Endothelial cell of umbilical vein (primary cell): ENCODE measurements around the gene LTO1. TPM values are rescaled to one million over a fixed set of nuclear protein-coding genes. Genes with fewer than 3 reads are reported as not detected.

Experiments
- BruUV-seq: library from RNA; stranded (reverse); fragments of 400-500 nt; replicated peaks from 2 replicates; lab custom pipeline; 2021; lab: Mats Ljungman, UMichigan
- CTCF ChIA-PET: fragments of 300-600, 350-600 bp; sonication (Branson Sonifier 250); formaldehyde crosslinking; loops from one replicate; lab custom pipeline; 2021; ENCODE audit warnings: antibody characterized with exemption, inconsistent platforms; lab: Charles Lee
- POLR2A ChIA-PET: fragments of 300-600, 350-600 bp; sonication (Branson Sonifier 250); formaldehyde crosslinking; loops from one replicate; lab custom pipeline; 2021; ENCODE audit warnings: antibody characterized with exemption, inconsistent platforms; lab: Charles Lee
- DNase-seq: peaks from one replicate; pipeline ENCODE4 v3.0.0-alpha.2; 2011; ENCODE audit warnings: low read depth, low spot score
- FAIRE-seq: peaks from 2 replicates; lab custom pipeline; 2011; peaks lifted over from hg19 to GRCh38; lab: Jason Lieb, UNC
- H2AFZ ChIP-seq: 2 replicates; pipeline ENCODE4 v1.6.0; 2012; ENCODE audit warnings: low read depth, low read length, control low read depth, inconsistent platforms
- H3K27ac ChIP-seq: 2 replicates; pipeline ENCODE4 v1.5.1; 2011; ENCODE audit warnings: low read depth, mild to moderate bottlenecking, control low read depth, low read length, moderate library complexity; ENCODE audit not compliant: insufficient read depth
- H3K27me3 ChIP-seq, 2 experiments: 2 replicates each; pipeline versions ENCODE4 v1.6.0 to v1.6.1; 2011; ENCODE audit warnings: low read length in 2 of 2, mixed read lengths in 1 of 2; ENCODE audit not compliant: control insufficient read depth in 2 of 2, insufficient read depth in 2 of 2
- H3K36me3 ChIP-seq, 2 experiments: 2 replicates in 1 of 2; 3 replicates in 1 of 2; pipeline ENCODE4 v1.5.1; 2011; ENCODE audit warnings: low read length in 2 of 2, mild to moderate bottlenecking in 1 of 2, moderate library complexity in 1 of 2; ENCODE audit not compliant: control insufficient read depth in 2 of 2, insufficient read depth in 2 of 2; ENCODE audit errors: extremely low read depth in 1 of 2
- H3K4me1 ChIP-seq: 3 replicates; pipeline ENCODE4 v1.5.1; 2011; ENCODE audit warnings: mild to moderate bottlenecking, low read length; ENCODE audit not compliant: control insufficient read depth, insufficient read depth; ENCODE audit errors: extremely low read depth
- H3K4me2 ChIP-seq: 2 replicates; pipeline ENCODE4 v1.6.1; 2011; ENCODE audit warnings: low read length, control low read depth, mixed read lengths; ENCODE audit not compliant: insufficient read depth
- H3K4me3 ChIP-seq, 3 experiments: fragments of 200-600 bp in 1 of 3; sonication (generic), shearing (Covaris generic) in 1 of 3; replicated peaks in 1 of 3; 2 replicates each; pipeline ENCODE4 v1.5.1; 2011 to 2016; ENCODE audit warnings: control low read depth in 3 of 3, low read length in 3 of 3, mild to moderate bottlenecking in 2 of 3, inconsistent platforms in 1 of 3, low read depth in 1 of 3, moderate library complexity in 1 of 3; ENCODE audit not compliant: insufficient read depth in 1 of 3
- H3K79me2 ChIP-seq: 2 replicates; pipeline ENCODE4 v1.6.0; 2012; ENCODE audit warnings: low read length, inconsistent platforms; ENCODE audit not compliant: control insufficient read depth, insufficient read depth
- H3K9ac ChIP-seq: replicated peaks from 2 replicates; pipeline ENCODE3; 2011; ENCODE audit warnings: low read length, control low read depth; ENCODE audit not compliant: insufficient read depth; ENCODE audit errors: extremely low read depth
- H3K9me1 ChIP-seq: replicated peaks from 3 replicates; pipeline ENCODE4 v1.6.0; 2011; ENCODE audit warnings: mild to moderate bottlenecking, low read length; ENCODE audit not compliant: control insufficient read depth, insufficient read depth; ENCODE audit errors: extremely low read depth
- H3K9me3 ChIP-seq: replicated peaks from 2 replicates; pipeline ENCODE4 v1.5.1; 2012; ENCODE audit warnings: low read length, inconsistent platforms; ENCODE audit not compliant: control insufficient read depth, insufficient read depth
- H4K20me1 ChIP-seq: replicated peaks from 2 replicates; pipeline ENCODE3; 2011; ENCODE audit warnings: mild to moderate bottlenecking, low read length; ENCODE audit not compliant: control insufficient read depth, insufficient read depth; ENCODE audit errors: extremely low read depth
- JUN ChIP-seq: IDR thresholded peaks from 2 replicates; pipeline ENCODE4 v1.6.1; 2011; ENCODE audit warnings: borderline replicate concordance, low read depth; ENCODE audit not compliant: insufficient read length, insufficient read depth
- MYC ChIP-seq: IDR thresholded peaks from one replicate; pipeline ENCODE4 v1.6.1; 2011; ENCODE audit warnings: mild to moderate bottlenecking, low read depth, low read length
- POLR2A ChIP-seq: IDR thresholded peaks from 2 replicates; pipeline ENCODE4 v1.6.1; 2012; ENCODE audit warnings: low read depth, mild to moderate bottlenecking, control low read depth, low read length
- dilution Hi-C: fragments of 300-500 bp; cut with MboI; formaldehyde crosslinking; loops from one replicate; pipeline ENCODE4 v1.15.0; 2019; ENCODE audit warnings: low sequenced_read_pairs; ENCODE audit not compliant: extremely low pct_ligation_motif_present
- intact Hi-C: fragments of 100-400 bp; cut with micrococcal nuclease; formaldehyde crosslinking; loops from one replicate; pipeline ENCODE4 v1.10.0; 2022
- polyA plus RNA-seq, 4 experiments: library from polyadenylated mRNA; depleted of rRNA in 3 of 4; stranded (reverse) in 3 of 4; unstranded in 1 of 4; fragments of >200 nt; gene quantifications; 2 replicates each; pipeline versions ENCODE4 v1.2.1 to v1.2.3, GENCODE V29; 2011 to 2012; ENCODE audit warnings: missing spikeins in 1 of 4
- total RNA-seq: library from RNA; stranded (reverse); gene quantifications from 2 replicates; pipeline ENCODE4 v1.2.3, GENCODE V29; 2021
- TF ChIP-seq, protein P1 (sequence below), 2 donors: IDR thresholded peaks; 1 replicate in 1 of 2; 2 replicates in 1 of 2; pipeline ENCODE4 v1.5.1; 2011; ENCODE audit warnings: low read length in 2 of 2, mild to moderate bottlenecking in 2 of 2, moderate library complexity in 2 of 2, control low read depth in 1 of 2, inconsistent platforms in 1 of 2, low read depth in 1 of 2; ENCODE audit not compliant: insufficient read depth in 1 of 2; ENCODE audit errors: extremely low read depth in 1 of 2

The LTO1 gene
- total and polyA plus RNA-seq, 2 donors (not counting 3 experiments of a cell fraction or from before 2014, with no cell fraction given), result 26.8 to 30.9 TPM

GRCh38 chr11:69659591-69659990 lies 15.6 kb downstream of the LTO1 start:
- FAIRE-seq (no peak), DNase-seq (no peak)
- intact Hi-C loops (loop anchor here (5.0 kb wide), 1 partner anchor 557 kb away; no protein-coding TSS in a partner anchor), dilution Hi-C loops (loop anchor here (25.0 kb wide), 1 partner anchor 547 kb away; no protein-coding TSS in a partner anchor)
- Histone ChIP-seq H3K9ac (no peak overlapping the region), H3K9me3 (no peaks in the 10 kb centered on the region), H3K79me2 (no peaks in the 10 kb centered on the region), H3K27me3 (no peaks in the 10 kb centered on the region), H4K20me1 (no peaks in the 10 kb centered on the region), H3K27ac (no peak overlapping the region), H3K4me2 (no peak overlapping the region), H3K36me3 (peaks cover 2 to 7% of the 10 kb centered on the region in 2 experiments), H3K4me1 (peaks cover 3% of the 10 kb centered on the region), H3K4me3 (no peak overlapping the region), H2AFZ (no peak overlapping the region), H3K9me1 (no peaks in the 10 kb centered on the region)
- POLR2A ChIA-PET, result no interaction called here
- BruUV-seq, result no TSS peak
- no peak for TF ChIP-seq JUN
- TF ChIP-seq POLR2A, result no peak
- TF ChIP-seq MYC, result no peak
- TF ChIP-seq, protein P1, sequence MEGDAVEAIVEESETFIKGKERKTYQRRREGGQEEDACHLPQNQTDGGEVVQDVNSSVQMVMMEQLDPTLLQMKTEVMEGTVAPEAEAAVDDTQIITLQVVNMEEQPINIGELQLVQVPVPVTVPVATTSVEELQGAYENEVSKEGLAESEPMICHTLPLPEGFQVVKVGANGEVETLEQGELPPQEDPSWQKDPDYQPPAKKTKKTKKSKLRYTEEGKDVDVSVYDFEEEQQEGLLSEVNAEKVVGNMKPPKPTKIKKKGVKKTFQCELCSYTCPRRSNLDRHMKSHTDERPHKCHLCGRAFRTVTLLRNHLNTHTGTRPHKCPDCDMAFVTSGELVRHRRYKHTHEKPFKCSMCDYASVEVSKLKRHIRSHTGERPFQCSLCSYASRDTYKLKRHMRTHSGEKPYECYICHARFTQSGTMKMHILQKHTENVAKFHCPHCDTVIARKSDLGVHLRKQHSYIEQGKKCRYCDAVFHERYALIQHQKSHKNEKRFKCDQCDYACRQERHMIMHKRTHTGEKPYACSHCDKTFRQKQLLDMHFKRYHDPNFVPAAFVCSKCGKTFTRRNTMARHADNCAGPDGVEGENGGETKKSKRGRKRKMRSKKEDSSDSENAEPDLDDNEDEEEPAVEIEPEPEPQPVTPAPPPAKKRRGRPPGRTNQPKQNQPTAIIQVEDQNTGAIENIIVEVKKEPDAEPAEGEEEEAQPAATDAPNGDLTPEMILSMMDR (IDR thresholded peaks at IDR 0.05; ENCODE audit: extremely low read depth in 1 of 2, insufficient read depth in 1 of 2, low read depth in 1 of 2, low read length in 2 of 2), result no peak
- CTCF ChIA-PET, result interaction anchor here (1.1 to 6.1 kb wide), 4 partner anchors 11 to 558 kb away, joined by 3 to 47 read pairs (median 7); no protein-coding TSS in a partner anchor
